ENCODE measurements around the gene SORCS2.

SORCS2 gene

GRCh38 chr4:7539186-7539585 is 346.8 kb downstream of the SORCS2 start:
- Mint-ChIP-seq H3K27ac (peak overlapping the region; percentile 68 to 83), H3K36me3 (ENCODE audit: insufficient read depth) (no peaks in the 10 kb centered on the region), H3K4me1 (ENCODE audit: low read depth in 2 of 2) (peaks cover 5 to 10% of the 10 kb centered on the region in 2 donors), H3K9me3 (peaks cover 0 to 1% of the 10 kb centered on the region in 2 donors), H3K4me3 (peak overlapping the region; percentile 32 to 50), H3K27me3 (no peaks in the 10 kb centered on the region)
- DNase-seq, result no peak
- ATAC-seq (replicated peaks), result no peak

- no peaks in the 10 kb centered on the region for H3K27me3 Mint-ChIP-seq
- peak overlapping the region; percentile 68 to 83 for H3K27ac Mint-ChIP-seq
- H3K4me1 Mint-ChIP-seq (ENCODE audit: low read depth in 2 of 2), result peaks cover 5 to 10% of the 10 kb centered on the region in 2 donors
- peak; percentile 75 to 81 (median 78) for DNase-seq
- H3K9me3 Mint-ChIP-seq, result peaks cover 0 to 1% of the 10 kb centered on the region in 2 donors
- ATAC-seq (replicated peaks), result peak; percentile 91
- no peaks in the 10 kb centered on the region for H3K36me3 Mint-ChIP-seq (ENCODE audit: insufficient read depth)
- H3K4me3 Mint-ChIP-seq, result peak overlapping the region; percentile 32 to 50
These were observed 347.3 kb downstream of the SORCS2 start for GRCh38 chr4:7539659-7540058.

GRCh38 chr4:7540206-7540605 is 347.9 kb downstream of the SORCS2 start:
- peak; percentile 25 for ATAC-seq (replicated peaks)
- no peak for DNase-seq
- Mint-ChIP-seq H3K27ac (peak overlapping the region in 1 of 2 donors; percentile 41), H3K36me3 (ENCODE audit: insufficient read depth) (no peaks in the 10 kb centered on the region), H3K4me1 (ENCODE audit: low read depth in 2 of 2) (peaks cover 5 to 10% of the 10 kb centered on the region in 2 donors), H3K27me3 (no peaks in the 10 kb centered on the region), H3K4me3 (peak overlapping the region in 1 of 2 donors; percentile 17), H3K9me3 (peaks cover 0 to 1% of the 10 kb centered on the region in 2 donors)

GRCh38 chr4:7540654-7541413 is 348.5 kb downstream of the SORCS2 start:
- ATAC-seq (replicated peaks) (no peak), DNase-seq (no peak)
- Mint-ChIP-seq H3K27me3 (no peaks in the 10 kb centered on the region), H3K4me3 (no peak overlapping the region), H3K27ac (peak overlapping the region in 1 of 2 donors; percentile 41), H3K9me3 (peaks cover 0 to 1% of the 10 kb centered on the region in 2 donors), H3K36me3 (ENCODE audit: insufficient read depth) (no peaks in the 10 kb centered on the region), H3K4me1 (ENCODE audit: low read depth in 2 of 2) (peaks cover 5 to 10% of the 10 kb centered on the region in 2 donors)

GRCh38 chr4:7541414-7541810 is 349.1 kb downstream of the SORCS2 start:
- ATAC-seq (replicated peaks) (no peak), DNase-seq (no peak)
- peaks cover 0 to 1% of the 10 kb centered on the region in 2 donors for H3K9me3 Mint-ChIP-seq
- H3K27ac Mint-ChIP-seq, result no peak overlapping the region
- H3K36me3 Mint-ChIP-seq (ENCODE audit: insufficient read depth), result no peaks in the 10 kb centered on the region
- peaks cover 5 to 10% of the 10 kb centered on the region in 2 donors for H3K4me1 Mint-ChIP-seq (ENCODE audit: low read depth in 2 of 2)
- no peak overlapping the region for H3K4me3 Mint-ChIP-seq
- H3K27me3 Mint-ChIP-seq, result no peaks in the 10 kb centered on the region

- no peak overlapping the region for H3K27ac Mint-ChIP-seq
- ATAC-seq (replicated peaks) (no peak), DNase-seq (no peak)
- H3K4me3 Mint-ChIP-seq, result no peak overlapping the region
- peaks cover 5 to 10% of the 10 kb centered on the region in 2 donors for H3K4me1 Mint-ChIP-seq (ENCODE audit: low read depth in 2 of 2)
- peaks cover 0 to 6% of the 10 kb centered on the region in 2 donors for H3K27me3 Mint-ChIP-seq
- H3K9me3 Mint-ChIP-seq, result peaks cover 0 to 1% of the 10 kb centered on the region in 2 donors
- H3K36me3 Mint-ChIP-seq (ENCODE audit: insufficient read depth), result no peaks in the 10 kb centered on the region
These were observed 350.4 kb downstream of the SORCS2 start for GRCh38 chr4:7542781-7543180.

- H3K27me3 Mint-ChIP-seq, result peaks cover 6 to 10% of the 10 kb centered on the region in 2 donors
- H3K4me3 Mint-ChIP-seq, result no peak overlapping the region
- no peak for DNase-seq
- no peaks in the 10 kb centered on the region for H3K9me3 Mint-ChIP-seq
- no peak for ATAC-seq (replicated peaks)
- no peaks in the 10 kb centered on the region for H3K36me3 Mint-ChIP-seq (ENCODE audit: insufficient read depth)
- H3K27ac Mint-ChIP-seq, result no peak overlapping the region
- no peaks in the 10 kb centered on the region for H3K4me1 Mint-ChIP-seq (ENCODE audit: low read depth in 2 of 2)
These were observed 353.9 kb downstream of the SORCS2 start for GRCh38 chr4:7546152-7546808.

GRCh38 chr4:7546809-7547367 is 354.6 kb downstream of the SORCS2 start:
- H3K4me3 Mint-ChIP-seq, result no peak overlapping the region
- DNase-seq, result no peak
- H3K36me3 Mint-ChIP-seq (ENCODE audit: insufficient read depth), result no peaks in the 10 kb centered on the region
- H3K9me3 Mint-ChIP-seq, result no peaks in the 10 kb centered on the region
- no peak overlapping the region for H3K27ac Mint-ChIP-seq
- H3K4me1 Mint-ChIP-seq (ENCODE audit: low read depth in 2 of 2), result no peaks in the 10 kb centered on the region
- peaks cover 7 to 12% of the 10 kb centered on the region in 2 donors for H3K27me3 Mint-ChIP-seq
- ATAC-seq (replicated peaks), result no peak

GRCh38 chr4:7547368-7548040 is 355.2 kb downstream of the SORCS2 start:
- Mint-ChIP-seq H3K27ac (no peak overlapping the region), H3K27me3 (peaks cover 7 to 12% of the 10 kb centered on the region in 2 donors), H3K4me1 (ENCODE audit: low read depth in 2 of 2) (no peaks in the 10 kb centered on the region), H3K9me3 (peaks cover under 1 to 6% of the 10 kb centered on the region in 2 donors), H3K4me3 (no peak overlapping the region), H3K36me3 (ENCODE audit: insufficient read depth) (no peaks in the 10 kb centered on the region)
- ATAC-seq (replicated peaks) (no peak), DNase-seq (no peak)

GRCh38 chr4:7549866-7550265 is 357.5 kb downstream of the SORCS2 start:
- Mint-ChIP-seq H3K27ac (peak overlapping the region in 1 of 2 donors; percentile 14), H3K4me3 (no peak overlapping the region), H3K27me3 (peaks cover 7 to 12% of the 10 kb centered on the region in 2 donors), H3K36me3 (ENCODE audit: insufficient read depth) (no peaks in the 10 kb centered on the region), H3K9me3 (peaks cover 7 to 17% of the 10 kb centered on the region in 2 donors), H3K4me1 (ENCODE audit: low read depth in 2 of 2) (no peaks in the 10 kb centered on the region)
- no peak for DNase-seq
- no peak for ATAC-seq (replicated peaks)

- no peaks in the 10 kb centered on the region for H3K36me3 Mint-ChIP-seq (ENCODE audit: insufficient read depth)
- DNase-seq (no peak), ATAC-seq (replicated peaks) (no peak)
- peaks cover 8 to 18% of the 10 kb centered on the region in 2 donors for H3K27me3 Mint-ChIP-seq
- no peaks in the 10 kb centered on the region for H3K4me1 Mint-ChIP-seq (ENCODE audit: low read depth in 2 of 2)
- H3K27ac Mint-ChIP-seq, result no peak overlapping the region
- no peak overlapping the region for H3K4me3 Mint-ChIP-seq
- peaks cover 11 to 25% of the 10 kb centered on the region in 2 donors for H3K9me3 Mint-ChIP-seq
These were observed 360.1 kb downstream of the SORCS2 start for GRCh38 chr4:7552466-7552865.

- no peak for ATAC-seq (replicated peaks)
- Mint-ChIP-seq H3K4me1 (ENCODE audit: low read depth in 2 of 2) (no peaks in the 10 kb centered on the region), H3K36me3 (ENCODE audit: insufficient read depth) (no peaks in the 10 kb centered on the region), H3K4me3 (no peak overlapping the region), H3K27me3 (peaks cover 6 to 19% of the 10 kb centered on the region in 2 donors), H3K27ac (no peak overlapping the region), H3K9me3 (peaks cover 11 to 25% of the 10 kb centered on the region in 2 donors)
- no peak for DNase-seq
These were observed 360.9 kb downstream of the SORCS2 start for GRCh38 chr4:7553280-7553679.

GRCh38 chr4:7554905-7555304 is 362.6 kb downstream of the SORCS2 start:
- Mint-ChIP-seq H3K4me1 (ENCODE audit: low read depth in 2 of 2) (no peaks in the 10 kb centered on the region), H3K27ac (no peak overlapping the region), H3K36me3 (ENCODE audit: insufficient read depth) (no peaks in the 10 kb centered on the region), H3K9me3 (peaks cover 11 to 25% of the 10 kb centered on the region in 2 donors), H3K4me3 (no peak overlapping the region), H3K27me3 (peaks cover 6 to 19% of the 10 kb centered on the region in 2 donors)
- ATAC-seq (replicated peaks) (no peak), DNase-seq (no peak)
